ENCODE results near the gene RASA3. TPM values are rescaled to one million over a fixed set of nuclear protein-coding genes. Genes with fewer than 3 reads are reported as not detected.

Gene RASA3
- total RNA-seq, 1 experiment from 2014 or later, result 9.1 TPM

DNA sequence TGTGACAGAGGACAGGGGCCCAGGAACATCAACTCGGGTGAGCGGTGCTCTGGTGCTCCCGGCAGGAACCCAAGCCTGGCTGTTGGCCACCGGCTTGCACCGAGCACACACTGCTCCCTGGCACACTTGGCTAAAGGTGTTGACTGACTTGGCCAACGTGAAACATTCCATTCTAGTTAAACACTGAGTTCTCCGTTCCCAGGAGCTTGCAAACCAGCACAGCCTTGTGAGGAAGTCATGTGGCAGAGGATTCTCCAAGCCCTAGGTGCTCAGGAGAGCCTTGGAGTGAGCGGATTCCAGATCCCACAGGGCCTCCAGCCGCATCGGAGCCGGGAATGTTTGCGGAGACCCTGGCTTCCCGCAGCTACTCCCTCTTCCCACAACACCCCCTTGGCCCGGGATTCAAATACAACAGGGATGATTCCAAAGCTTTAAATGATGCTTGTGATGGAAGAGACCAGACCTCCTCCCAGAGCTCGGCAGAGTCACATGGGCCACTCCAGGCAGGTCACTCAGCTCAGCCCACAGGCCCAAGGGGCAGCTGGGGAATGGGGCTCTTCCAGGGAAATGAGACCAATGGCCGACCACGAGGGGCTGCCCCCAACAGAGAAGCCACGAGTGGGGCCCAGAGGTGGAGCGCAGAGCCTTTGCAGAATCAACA lies 161.5 kb downstream of the RASA3 start:
- H2AFZ ChIP-seq (ENCODE audit: low read length), result peak overlapping the region; percentile 62; the same call in 1 of the 2 replicates
- ATAC-seq (peak; percentile 94), DNase-seq (peak; percentile 90)
- TF ChIP-seq, protein P1, sequence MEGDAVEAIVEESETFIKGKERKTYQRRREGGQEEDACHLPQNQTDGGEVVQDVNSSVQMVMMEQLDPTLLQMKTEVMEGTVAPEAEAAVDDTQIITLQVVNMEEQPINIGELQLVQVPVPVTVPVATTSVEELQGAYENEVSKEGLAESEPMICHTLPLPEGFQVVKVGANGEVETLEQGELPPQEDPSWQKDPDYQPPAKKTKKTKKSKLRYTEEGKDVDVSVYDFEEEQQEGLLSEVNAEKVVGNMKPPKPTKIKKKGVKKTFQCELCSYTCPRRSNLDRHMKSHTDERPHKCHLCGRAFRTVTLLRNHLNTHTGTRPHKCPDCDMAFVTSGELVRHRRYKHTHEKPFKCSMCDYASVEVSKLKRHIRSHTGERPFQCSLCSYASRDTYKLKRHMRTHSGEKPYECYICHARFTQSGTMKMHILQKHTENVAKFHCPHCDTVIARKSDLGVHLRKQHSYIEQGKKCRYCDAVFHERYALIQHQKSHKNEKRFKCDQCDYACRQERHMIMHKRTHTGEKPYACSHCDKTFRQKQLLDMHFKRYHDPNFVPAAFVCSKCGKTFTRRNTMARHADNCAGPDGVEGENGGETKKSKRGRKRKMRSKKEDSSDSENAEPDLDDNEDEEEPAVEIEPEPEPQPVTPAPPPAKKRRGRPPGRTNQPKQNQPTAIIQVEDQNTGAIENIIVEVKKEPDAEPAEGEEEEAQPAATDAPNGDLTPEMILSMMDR (conservative IDR thresholded peaks at IDR 0.05; ENCODE audit: low read depth, low read length), result no peak
- peak overlapping the region; percentile 82 for H3K27ac ChIP-seq (ENCODE audit: low read length)
- POLR2A ChIA-PET (ENCODE audit: unreplicated experiment), result no interaction called here
- H3K27me3 ChIP-seq (ENCODE audit: low read length), result no peaks in the 10 kb centered on the region
- intact Hi-C loops (cut with micrococcal nuclease), result loop anchor here (10.0 kb wide), 1 partner anchor 94 kb away; no protein-coding TSS in a partner anchor
- H3K4me2 ChIP-seq (ENCODE audit: low read length), result peak overlapping the region; percentile 71
- BruUV-seq (replicated peaks), result TSS peak; percentile 71
- H3K4me1 ChIP-seq (ENCODE audit: insufficient read depth, low read length), result peaks cover 21% of the 10 kb centered on the region
- peak overlapping the region; percentile 49 for H3K9ac ChIP-seq (ENCODE audit: low read length)
- H3K9me3 ChIP-seq (ENCODE audit: low read length), result no peaks in the 10 kb centered on the region
- peaks cover 4% of the 10 kb centered on the region; the same call in 1 of the 2 replicates for H3K36me3 ChIP-seq (ENCODE audit: low read depth, low read length)
- no peaks in the 10 kb centered on the region for H3K9me2 ChIP-seq (replicated peaks; ENCODE audit: low read length)
- no peaks in the 10 kb centered on the region for H3K79me2 ChIP-seq (ENCODE audit: low read length)
- CTCF ChIA-PET, result no interaction called here
- no peaks in the 10 kb centered on the region for H3F3A ChIP-seq (ENCODE audit: low read length, unreplicated experiment)
- no peaks in the 10 kb centered on the region for H4K20me1 ChIP-seq (ENCODE audit: low read length)
- H3K4me3 ChIP-seq (ENCODE audit: low read length), result peak overlapping the region; percentile 23; the same call in 1 of the 2 replicates

DNA sequence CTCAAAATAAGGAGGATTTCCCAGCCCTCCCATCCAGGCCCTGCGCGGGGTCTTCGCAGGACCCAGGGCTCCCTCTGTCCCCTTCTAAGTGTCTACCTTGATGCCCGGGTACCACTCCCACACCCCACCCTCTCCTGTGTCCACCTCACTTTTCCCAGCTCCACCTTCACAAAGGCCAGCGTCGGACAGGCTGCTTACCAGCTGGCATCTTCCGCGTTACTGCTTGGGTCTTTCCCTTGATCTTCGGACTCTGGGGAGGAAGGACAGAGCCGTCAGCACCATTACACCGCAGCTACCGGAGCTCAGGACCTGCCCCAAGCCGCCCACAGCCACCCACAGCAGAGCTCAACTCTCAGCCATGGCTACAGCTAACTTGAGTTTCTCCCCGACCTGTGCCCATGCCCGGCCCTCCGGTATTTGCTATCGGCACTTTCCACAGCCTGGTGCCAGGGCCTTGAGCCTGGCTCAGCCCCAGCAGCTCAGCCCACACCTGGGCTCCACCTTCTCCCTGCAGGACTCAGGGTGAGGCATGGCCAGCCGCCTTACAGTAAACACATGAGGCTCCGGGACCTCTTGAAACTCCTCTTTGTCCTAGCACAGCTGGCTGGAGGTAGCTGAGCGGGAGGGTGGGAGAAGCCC lies 162.3 kb downstream of the RASA3 start:
- Histone ChIP-seq H3K27ac (ENCODE audit: low read length) (peak overlapping the region; percentile 82), H3K9ac (ENCODE audit: low read length) (peak overlapping the region; percentile 39), H3K4me1 (ENCODE audit: insufficient read depth, low read length) (peaks cover 21% of the 10 kb centered on the region), H4K20me1 (ENCODE audit: low read length) (no peaks in the 10 kb centered on the region), H3K79me2 (ENCODE audit: low read length) (no peaks in the 10 kb centered on the region), H3K9me2 (replicated peaks; ENCODE audit: low read length) (no peaks in the 10 kb centered on the region), H3K36me3 (ENCODE audit: low read depth, low read length) (peaks cover 4% of the 10 kb centered on the region; the same call in 1 of the 2 replicates), H3K4me2 (ENCODE audit: low read length) (peak overlapping the region; percentile 71), H3K27me3 (ENCODE audit: low read length) (no peaks in the 10 kb centered on the region), H2AFZ (ENCODE audit: low read length) (peak overlapping the region; percentile 62; the same call in 1 of the 2 replicates), H3K9me3 (ENCODE audit: low read length) (no peaks in the 10 kb centered on the region), H3F3A (ENCODE audit: low read length, unreplicated experiment) (no peaks in the 10 kb centered on the region), H3K4me3 (ENCODE audit: low read length) (peak overlapping the region; percentile 23; the same call in 1 of the 2 replicates)
- CTCF ChIA-PET, result no interaction called here
- intact Hi-C loops (cut with micrococcal nuclease), result loop anchor here (10.0 kb wide), 1 partner anchor 95 kb away; no protein-coding TSS in a partner anchor
- BruUV-seq (replicated peaks), result TSS peak; percentile 17
- no peak for TF ChIP-seq EZH2 (IDR thresholded peaks at IDR 0.05; ENCODE audit: low read length, unreplicated experiment)
- TF ChIP-seq, protein P1 (conservative IDR thresholded peaks at IDR 0.05; ENCODE audit: low read depth, low read length), result no peak
- no peak for TF ChIP-seq EZH2phosphoT487 (IDR thresholded peaks at IDR 0.05; ENCODE audit: borderline replicate concordance, low read length)
- ATAC-seq, result peak; percentile 74
- POLR2A ChIA-PET (ENCODE audit: unreplicated experiment), result no interaction called here
- peak; percentile 57 for DNase-seq
